Astrocyte of the cerebellum (primary cell): ENCODE results near the gene ARHGEF16.

Experiments used
- DNase-seq: peaks from one replicate; pipeline ENCODE4 v3.0.0-alpha.2; 2011; ENCODE audit warnings: low read depth
- H3K4me3 ChIP-seq: 2 replicates; pipeline ENCODE4 v1.5.1; 2011; ENCODE audit warnings: mild to moderate bottlenecking, low read depth, low read length, moderate library complexity
- CTCF ChIP-seq: IDR thresholded peaks from 2 replicates; pipeline ENCODE4 v1.5.1; 2012; ENCODE audit warnings: low read length, low read depth, moderate library complexity, mild to moderate bottlenecking; ENCODE audit errors: missing control alignments
- in situ Hi-C: cut with HindIII; loops from 2 replicates; pipeline ENCODE4 v1.10.0; 2017; ENCODE audit warnings: low sequenced_read_pairs

The ARHGEF16 gene

DNA sequence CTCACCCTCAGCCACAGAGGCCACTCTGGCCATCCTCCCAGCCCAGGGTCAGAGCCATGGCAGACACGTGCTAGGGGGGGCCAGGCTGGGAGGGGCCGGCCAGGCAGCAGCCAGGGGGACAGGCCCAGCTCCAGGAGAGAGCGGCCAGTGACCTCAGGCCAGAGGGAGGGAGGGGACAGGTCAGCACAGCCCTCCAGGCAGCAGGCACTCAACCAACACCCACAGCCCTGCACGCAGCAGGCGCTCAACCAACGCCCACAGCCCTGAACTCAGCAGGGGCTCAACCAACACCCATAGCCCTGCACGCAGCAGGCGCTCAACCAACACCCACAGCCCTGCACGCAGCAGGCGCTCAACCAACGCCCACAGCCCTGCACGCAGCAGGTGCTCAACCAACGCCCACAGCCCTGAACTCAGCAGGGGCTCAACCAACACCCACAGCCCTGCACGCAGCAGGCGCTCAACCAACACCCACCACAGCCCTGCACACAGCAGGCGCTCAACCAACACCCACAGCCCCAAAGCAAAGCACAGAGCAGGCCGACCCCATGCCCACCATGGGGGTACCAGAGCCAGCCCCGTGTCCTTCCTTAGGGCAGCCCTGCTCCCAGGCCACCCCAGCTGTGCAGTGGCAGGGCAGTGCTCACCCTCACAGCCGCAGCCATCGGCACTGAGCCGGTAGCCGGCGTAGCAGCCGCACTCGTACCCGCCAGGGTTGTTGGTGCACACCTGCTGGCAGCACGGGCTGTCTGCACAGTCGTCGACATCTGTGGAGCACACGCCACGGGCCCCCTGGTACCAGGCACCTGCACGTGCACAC is 55.9 kb downstream of the ARHGEF16 start:
- no peak for TF ChIP-seq CTCF
- no peak overlapping the region for H3K4me3 ChIP-seq
- in situ Hi-C loops, result no loop called here
- no peak for DNase-seq

- TF ChIP-seq CTCF, result no peak
- no peak for DNase-seq
- no peak overlapping the region for H3K4me3 ChIP-seq
- in situ Hi-C loops, result no loop called here
These were observed 56.4 kb downstream of the ARHGEF16 start for GRCh38 chr1:3510956-3511250.

GRCh38 chr1:3511306-3511705 is 56.8 kb downstream of the ARHGEF16 start:
- in situ Hi-C loops, result no loop called here
- TF ChIP-seq CTCF, result no peak
- DNase-seq, result no peak
- no peak overlapping the region for H3K4me3 ChIP-seq

DNA sequence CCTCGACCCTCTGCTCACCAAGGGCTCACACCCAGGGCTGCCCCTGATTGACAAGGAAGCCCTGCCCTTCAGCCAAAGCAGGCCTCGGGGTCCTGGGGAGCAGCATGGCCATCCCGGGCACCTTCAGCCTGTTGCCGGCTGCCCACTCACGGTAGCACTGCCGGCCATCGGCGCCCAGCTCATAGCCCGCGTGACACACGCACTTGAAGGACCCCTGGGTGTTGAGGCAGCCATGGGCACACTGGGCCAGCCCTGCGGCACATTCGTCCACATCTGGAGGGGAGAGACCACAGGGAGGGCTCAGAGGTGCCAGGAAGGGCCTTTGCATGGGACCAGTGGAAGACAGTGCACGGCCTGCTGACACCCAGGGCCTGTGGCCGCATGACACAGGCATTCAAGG is 57.4 kb downstream of the ARHGEF16 start:
- DNase-seq, result no peak
- in situ Hi-C loops, result no loop called here
- H3K4me3 ChIP-seq, result no peak overlapping the region
- no peak for TF ChIP-seq CTCF

DNA sequence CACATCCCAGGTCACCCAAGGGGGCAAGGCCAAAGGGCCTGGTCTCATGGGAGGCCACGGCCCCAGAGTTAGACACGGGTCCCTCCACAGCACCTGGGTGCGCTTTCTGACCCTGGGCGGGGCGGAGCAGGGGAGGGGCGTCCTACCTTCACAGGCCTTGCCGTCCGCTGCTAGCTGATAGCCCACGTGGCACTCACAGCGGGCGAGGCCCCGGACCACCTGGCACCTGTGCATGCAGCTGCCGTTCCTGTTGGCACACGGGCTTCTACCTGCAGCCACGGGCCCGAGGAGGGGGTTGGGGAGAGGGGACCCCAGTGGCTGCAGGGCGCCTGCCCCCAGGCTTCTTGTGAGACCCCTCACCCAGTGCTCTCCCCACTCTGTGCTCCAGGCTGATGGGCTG is 59.9 kb downstream of the ARHGEF16 start:
- no peak overlapping the region for H3K4me3 ChIP-seq
- in situ Hi-C loops, result no loop called here
- no peak for DNase-seq
- TF ChIP-seq CTCF, result no peak

- no peak for TF ChIP-seq CTCF
- DNase-seq, result no peak
- H3K4me3 ChIP-seq, result no peak overlapping the region
- in situ Hi-C loops, result no loop called here
These were observed 60.8 kb downstream of the ARHGEF16 start for GRCh38 chr1:3515272-3515671.
